Transverse colon (tissue), 3 donors: ENCODE measurements around the gene POLR2L.

Experiments used
- EP300 ChIP-seq: sonication (generic); formaldehyde crosslinking; IDR thresholded peaks from one replicate; pipeline ENCODE4 v1.6.1; 2017; ENCODE audit warnings: antibody characterized with exemption, low read depth
- POLR2A ChIP-seq: fragments of 450-650 bp; IDR thresholded peaks from one replicate; pipeline ENCODE4 v1.6.1; 2016; ENCODE audit warnings: antibody characterized with exemption, mild to moderate bottlenecking, moderate library complexity
- TF ChIP-seq, protein P1 (sequence below), 5 experiments: fragments of 200-600 bp in 3 of 5; fragments of 450-650 bp in 2 of 5; sonication (generic) in 3 of 5; IDR thresholded peaks; 1 replicate in 2 of 5; 2 replicates in 3 of 5; pipeline ENCODE4 v1.5.1; 2016 to 2017; ENCODE audit warnings: antibody characterized with exemption in 5 of 5, inconsistent platforms in 3 of 5, mild to moderate bottlenecking in 2 of 5, moderate library complexity in 1 of 5

DNA sequence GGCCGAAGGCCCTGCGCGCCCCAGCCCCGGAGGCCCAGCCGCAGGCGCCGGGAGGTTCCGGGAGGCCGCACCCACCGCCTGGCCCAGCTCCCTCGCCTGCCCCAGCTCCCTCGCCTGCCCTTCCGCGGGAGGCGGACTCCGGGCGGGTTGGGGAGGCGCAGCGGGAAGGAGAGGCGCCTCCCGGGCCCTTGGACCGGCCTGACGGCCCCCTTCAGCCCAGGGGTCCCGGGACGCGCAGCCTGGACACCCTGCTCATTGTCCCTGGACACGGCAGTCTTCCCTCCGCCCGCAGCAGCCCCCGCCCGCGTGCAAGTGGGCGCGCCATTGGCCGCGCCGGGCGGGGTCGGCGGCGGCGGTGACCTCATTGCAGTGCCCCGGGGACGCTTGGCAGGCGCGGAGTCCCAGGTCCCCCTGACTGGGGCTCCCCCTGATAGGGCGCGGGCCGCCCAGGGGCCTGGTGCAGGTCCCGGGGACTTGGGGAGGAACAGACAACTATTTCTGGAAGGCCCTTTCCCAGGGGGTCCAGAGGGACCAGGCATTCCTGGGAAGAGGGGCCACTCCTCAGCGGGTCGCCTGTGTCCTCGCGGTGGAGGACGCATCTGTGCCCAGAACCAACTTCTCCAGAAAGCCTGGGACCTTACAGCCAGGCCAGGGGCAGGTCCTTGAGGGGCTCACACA is 9.1 kb downstream of the POLR2L start:
- TF ChIP-seq, protein P1, sequence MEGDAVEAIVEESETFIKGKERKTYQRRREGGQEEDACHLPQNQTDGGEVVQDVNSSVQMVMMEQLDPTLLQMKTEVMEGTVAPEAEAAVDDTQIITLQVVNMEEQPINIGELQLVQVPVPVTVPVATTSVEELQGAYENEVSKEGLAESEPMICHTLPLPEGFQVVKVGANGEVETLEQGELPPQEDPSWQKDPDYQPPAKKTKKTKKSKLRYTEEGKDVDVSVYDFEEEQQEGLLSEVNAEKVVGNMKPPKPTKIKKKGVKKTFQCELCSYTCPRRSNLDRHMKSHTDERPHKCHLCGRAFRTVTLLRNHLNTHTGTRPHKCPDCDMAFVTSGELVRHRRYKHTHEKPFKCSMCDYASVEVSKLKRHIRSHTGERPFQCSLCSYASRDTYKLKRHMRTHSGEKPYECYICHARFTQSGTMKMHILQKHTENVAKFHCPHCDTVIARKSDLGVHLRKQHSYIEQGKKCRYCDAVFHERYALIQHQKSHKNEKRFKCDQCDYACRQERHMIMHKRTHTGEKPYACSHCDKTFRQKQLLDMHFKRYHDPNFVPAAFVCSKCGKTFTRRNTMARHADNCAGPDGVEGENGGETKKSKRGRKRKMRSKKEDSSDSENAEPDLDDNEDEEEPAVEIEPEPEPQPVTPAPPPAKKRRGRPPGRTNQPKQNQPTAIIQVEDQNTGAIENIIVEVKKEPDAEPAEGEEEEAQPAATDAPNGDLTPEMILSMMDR (IDR thresholded peaks at IDR 0.05), result no peak
- TF ChIP-seq EP300 (no peak), POLR2A (peak; percentile 79)
